Loucy (cell line): Measurements from ENCODE around the gene TNS3.
"Not testable (repeated sequence)": the region's sequence is repeated elsewhere in the genome, so short reads cannot be mapped to it uniquely, and the experiment has no call there.

ENCODE experiments used
- H2AFZ ChIP-seq: fragments of 200-600 bp; sonication (generic); 2 replicates; pipeline ENCODE4 v1.6.0; 2016; ENCODE audit warnings: antibody characterized with exemption, mild to moderate bottlenecking, low read length, moderate library complexity
- H3F3A ChIP-seq: fragments of 200-600 bp; 2 replicates; pipeline ENCODE4 v1.6.0; 2016; ENCODE audit warnings: antibody characterized with exemption, low read depth, mild to moderate bottlenecking
- H3K27me3 ChIP-seq: fragments of 200-600 bp; sonication (generic); 2 replicates; pipeline ENCODE4 v1.6.1; 2014; ENCODE audit warnings: low read length, mild to moderate bottlenecking; ENCODE audit not compliant: insufficient read depth, poor library complexity, severe bottlenecking
- H3K36me3 ChIP-seq: fragments of 200-600 bp; sonication (generic); 2 replicates; pipeline ENCODE4 v1.6.1; 2016; ENCODE audit warnings: low read length; ENCODE audit not compliant: insufficient read depth
- H3K4me1 ChIP-seq: fragments of 200-600 bp; sonication (generic); 2 replicates; pipeline ENCODE4 v1.5.1; 2014; ENCODE audit warnings: low read length, mild to moderate bottlenecking; ENCODE audit not compliant: insufficient read depth, poor library complexity, severe bottlenecking
- H3K4me2 ChIP-seq: fragments of 200-600 bp; sonication (generic); 2 replicates; pipeline ENCODE4 v1.6.0; 2014; ENCODE audit warnings: antibody characterized with exemption, low read length, low read depth, mild to moderate bottlenecking; ENCODE audit not compliant: poor library complexity, severe bottlenecking
- H3K4me3 ChIP-seq: fragments of 200-600 bp; sonication (generic); 2 replicates; pipeline ENCODE4 v1.5.1; 2014; ENCODE audit warnings: low read length, mild to moderate bottlenecking, mixed read lengths; ENCODE audit not compliant: poor library complexity, severe bottlenecking
- H3K79me2 ChIP-seq: fragments of 200-600 bp; sonication (generic); 2 replicates; pipeline ENCODE4 v1.6.1; 2014; ENCODE audit warnings: low read length; ENCODE audit not compliant: insufficient read depth
- H3K9ac ChIP-seq: fragments of 200-600 bp; sonication (generic); 2 replicates; pipeline ENCODE4 v1.6.0; 2014; ENCODE audit warnings: mild to moderate bottlenecking, low read depth, low read length, moderate library complexity; ENCODE audit not compliant: poor library complexity, severe bottlenecking
- H3K9me2 ChIP-seq: fragments of 200-600 bp; sonication (generic); replicated peaks from 2 replicates; pipeline ENCODE4 v1.6.1; 2016; ENCODE audit warnings: low read depth, low read length, mixed read lengths
- H3K9me3 ChIP-seq: fragments of 200-600 bp; sonication (generic); 2 replicates; pipeline ENCODE4 v1.6.1; 2014; ENCODE audit warnings: mild to moderate bottlenecking, antibody characterized with exemption, low read length, low read depth; ENCODE audit not compliant: insufficient read depth
- H4K20me1 ChIP-seq: fragments of 200-600 bp; sonication (generic); 2 replicates; pipeline ENCODE4 v1.6.0; 2014; ENCODE audit warnings: antibody characterized with exemption, low read length, mild to moderate bottlenecking; ENCODE audit not compliant: insufficient read depth, poor library complexity, severe bottlenecking
- EZH2phosphoT487 ChIP-seq: fragments of 200-600 bp; IDR thresholded peaks from 2 replicates; pipeline ENCODE4 v1.6.1; 2018; ENCODE audit warnings: antibody characterized with exemption, mild to moderate bottlenecking, moderate library complexity, borderline replicate concordance
- TF ChIP-seq, protein P1 (sequence below): fragments of 200-600 bp; sonication (generic); conservative IDR thresholded peaks from 2 replicates; pipeline ENCODE4 v1.5.1; 2014; ENCODE audit warnings: mild to moderate bottlenecking, antibody characterized with exemption, low read length

Gene TNS3

DNA sequence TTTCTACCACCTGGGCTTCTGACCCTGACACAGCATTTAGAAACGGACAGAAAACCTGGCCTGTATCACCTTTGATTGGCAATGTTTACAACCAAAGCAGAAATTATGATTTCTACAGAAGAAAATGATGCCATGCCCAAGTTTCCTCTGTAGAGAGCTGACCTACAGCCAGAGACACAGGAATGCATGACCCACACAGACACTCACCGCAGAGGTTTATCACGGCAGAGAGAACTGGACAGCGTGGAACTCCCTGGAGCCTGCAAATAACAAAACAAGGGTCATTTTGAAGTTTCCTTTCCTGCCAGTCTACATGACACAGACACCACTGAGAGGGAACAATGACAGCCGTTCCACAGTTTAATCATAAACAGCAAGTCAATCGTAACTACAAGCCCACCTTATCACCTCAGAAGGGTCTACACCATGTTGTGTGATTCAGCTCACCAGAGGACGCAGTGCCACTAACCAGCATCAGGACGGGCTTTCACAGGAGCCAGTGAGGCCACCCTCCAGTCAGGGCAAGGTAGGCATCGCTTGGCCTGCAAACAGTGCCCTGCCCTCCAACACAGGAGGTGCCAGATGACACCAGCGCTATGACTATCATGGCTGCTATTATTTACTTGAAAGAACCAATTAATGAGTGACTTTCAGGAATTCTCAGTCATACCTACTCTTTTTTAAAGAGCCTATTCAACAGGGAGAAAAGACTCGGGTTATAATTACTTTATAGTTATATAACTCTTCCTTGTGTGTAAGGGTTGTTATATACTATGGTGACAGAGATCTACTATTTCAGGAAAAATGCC, 139.9 kb downstream of the TNS3 start:
- no peaks in the 10 kb centered on the region for H3K79me2 ChIP-seq

GRCh38 chr7:47441048-47441447, 140.9 kb downstream of the TNS3 start:
- H3K36me3 ChIP-seq, H3K9ac ChIP-seq, H3K79me2 ChIP-seq, H3K4me1 ChIP-seq, H3K9me3 ChIP-seq, H4K20me1 ChIP-seq, H3F3A ChIP-seq, H3K4me2 ChIP-seq, H3K27me3 ChIP-seq, H2AFZ ChIP-seq, H3K4me3 ChIP-seq, H3K9me2 ChIP-seq: not testable (repeated sequence)

More for the DNA sequence above, 139.9 kb downstream of the TNS3 start:
- no peak for TF ChIP-seq EZH2phosphoT487
- TF ChIP-seq, protein P1, sequence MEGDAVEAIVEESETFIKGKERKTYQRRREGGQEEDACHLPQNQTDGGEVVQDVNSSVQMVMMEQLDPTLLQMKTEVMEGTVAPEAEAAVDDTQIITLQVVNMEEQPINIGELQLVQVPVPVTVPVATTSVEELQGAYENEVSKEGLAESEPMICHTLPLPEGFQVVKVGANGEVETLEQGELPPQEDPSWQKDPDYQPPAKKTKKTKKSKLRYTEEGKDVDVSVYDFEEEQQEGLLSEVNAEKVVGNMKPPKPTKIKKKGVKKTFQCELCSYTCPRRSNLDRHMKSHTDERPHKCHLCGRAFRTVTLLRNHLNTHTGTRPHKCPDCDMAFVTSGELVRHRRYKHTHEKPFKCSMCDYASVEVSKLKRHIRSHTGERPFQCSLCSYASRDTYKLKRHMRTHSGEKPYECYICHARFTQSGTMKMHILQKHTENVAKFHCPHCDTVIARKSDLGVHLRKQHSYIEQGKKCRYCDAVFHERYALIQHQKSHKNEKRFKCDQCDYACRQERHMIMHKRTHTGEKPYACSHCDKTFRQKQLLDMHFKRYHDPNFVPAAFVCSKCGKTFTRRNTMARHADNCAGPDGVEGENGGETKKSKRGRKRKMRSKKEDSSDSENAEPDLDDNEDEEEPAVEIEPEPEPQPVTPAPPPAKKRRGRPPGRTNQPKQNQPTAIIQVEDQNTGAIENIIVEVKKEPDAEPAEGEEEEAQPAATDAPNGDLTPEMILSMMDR, result no peak
- H3K9ac ChIP-seq, result no peak overlapping the region
- H4K20me1 ChIP-seq, result no peaks in the 10 kb centered on the region
- H3K4me3 ChIP-seq, result no peak overlapping the region
- H3K9me2 ChIP-seq, result no peaks in the 10 kb centered on the region
- H3K4me2 ChIP-seq, result no peak overlapping the region
- H3F3A ChIP-seq, result no peaks in the 10 kb centered on the region
- H3K36me3 ChIP-seq, result no peaks in the 10 kb centered on the region
- H3K27me3 ChIP-seq, result no peaks in the 10 kb centered on the region
- no peak overlapping the region for H2AFZ ChIP-seq
- H3K9me3 ChIP-seq, result peaks cover 4% of the 10 kb centered on the region; the same call in 1 of the 2 replicates
- no peaks in the 10 kb centered on the region for H3K4me1 ChIP-seq

- Histone ChIP-seq H3K9ac (no peak overlapping the region), H3F3A (no peaks in the 10 kb centered on the region), H3K79me2 (no peaks in the 10 kb centered on the region), H3K4me1 (no peaks in the 10 kb centered on the region), H3K4me3 (no peak overlapping the region), H2AFZ (no peak overlapping the region), H3K9me2 (no peaks in the 10 kb centered on the region), H4K20me1 (no peaks in the 10 kb centered on the region), H3K27me3 (no peaks in the 10 kb centered on the region), H3K36me3 (no peaks in the 10 kb centered on the region), H3K4me2 (no peak overlapping the region), H3K9me3 (peaks cover 4% of the 10 kb centered on the region; the same call in 1 of the 2 replicates)
- TF ChIP-seq EZH2phosphoT487, result no peak
- TF ChIP-seq, protein P1, result no peak
These were observed 141.6 kb downstream of the TNS3 start for GRCh38 chr7:47440320-47440719.

DNA sequence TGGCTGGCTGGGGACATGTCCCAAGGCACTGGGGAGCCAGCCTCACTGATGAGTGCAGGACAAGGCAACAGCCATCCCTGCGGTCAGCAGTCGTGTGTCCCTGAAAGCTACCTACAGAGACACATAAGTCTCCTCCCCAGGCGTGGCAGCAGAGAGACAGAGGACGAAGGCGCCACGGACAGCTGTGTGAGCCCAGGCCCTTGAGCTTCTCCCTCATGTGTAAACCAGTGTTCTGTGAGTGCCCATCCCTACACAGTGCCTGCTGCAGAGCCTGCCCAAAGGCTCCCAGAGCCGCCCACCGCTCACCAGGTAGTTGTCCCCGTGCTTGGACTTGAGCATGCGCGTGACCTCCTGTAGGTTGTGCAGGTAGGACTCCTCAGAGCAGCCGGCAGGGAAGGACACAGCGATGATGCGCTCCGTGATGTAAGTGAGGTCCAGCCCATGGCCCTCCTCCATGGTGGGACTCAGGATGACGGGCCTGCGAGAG, 142.7 kb downstream of the TNS3 start:
- Histone ChIP-seq H3K27me3 (no peaks in the 10 kb centered on the region), H3K79me2 (no peaks in the 10 kb centered on the region), H2AFZ (no peak overlapping the region), H3K4me1 (no peaks in the 10 kb centered on the region), H3K9me2 (no peaks in the 10 kb centered on the region), H3K4me2 (no peak overlapping the region), H4K20me1 (no peaks in the 10 kb centered on the region), H3F3A (no peaks in the 10 kb centered on the region), H3K4me3 (no peak overlapping the region), H3K9ac (no peak overlapping the region), H3K9me3 (peaks cover 4% of the 10 kb centered on the region; the same call in 1 of the 2 replicates), H3K36me3 (no peaks in the 10 kb centered on the region)
- TF ChIP-seq, protein P1, result no peak
- TF ChIP-seq EZH2phosphoT487, result no peak
